ENCODE data around the gene EIF5. TPM values are rescaled to one million over a fixed set of nuclear protein-coding genes. Genes with fewer than 3 reads are reported as not detected.

The EIF5 gene
- total and polyA plus RNA-seq, 8 donors: 159 to 239 (median 210) TPM

DNA sequence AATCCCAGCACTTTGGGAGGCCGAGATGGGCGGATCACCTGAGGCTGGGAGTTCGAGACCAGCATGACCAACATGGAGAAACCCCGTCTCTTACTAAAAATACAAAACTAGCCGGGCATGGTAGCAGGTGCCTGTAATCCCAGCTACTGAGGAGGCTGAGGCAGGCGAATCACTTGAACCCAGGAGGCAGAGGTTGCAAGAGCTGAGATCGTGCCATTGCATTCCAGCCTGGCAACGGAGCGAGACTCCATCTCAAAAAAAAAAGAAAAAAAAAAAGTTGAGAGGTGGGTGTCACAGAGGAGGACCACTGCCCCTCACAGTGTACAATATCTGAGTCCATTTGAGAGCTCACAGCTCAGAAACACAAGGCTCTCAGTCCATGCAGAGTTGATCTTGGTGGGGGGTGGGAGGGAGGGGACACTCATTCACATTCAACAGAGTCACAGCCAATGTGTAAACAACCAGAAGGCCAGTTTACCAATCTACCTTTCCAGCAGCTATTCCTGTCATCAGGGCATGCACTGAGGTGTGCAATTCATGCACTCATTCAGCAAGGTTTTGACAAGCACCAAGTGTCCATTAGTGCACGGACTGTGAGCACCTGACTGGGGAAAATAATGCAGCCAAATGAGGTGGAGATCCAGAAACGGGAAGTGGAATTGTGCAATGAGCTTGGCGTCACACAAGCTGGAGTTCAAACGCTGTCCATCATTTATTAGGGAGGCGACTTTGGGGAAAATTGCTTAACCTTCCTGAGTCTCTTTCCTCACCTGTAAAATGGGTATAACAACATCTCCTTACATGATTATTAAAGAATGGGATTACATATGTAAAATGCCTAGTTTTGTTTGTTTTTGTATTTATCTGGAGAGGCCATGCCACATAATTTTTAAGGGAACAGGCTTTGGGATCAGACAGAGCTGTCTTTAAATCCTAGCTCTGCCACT, 4.4 kb upstream of the EIF5 start:
- H3K9me3 ChIP-seq: no peaks in the 10 kb centered on the region
- intact Hi-C loops (cut with DNase I): no loop called here
- H3K27me3 ChIP-seq: no peaks in the 10 kb centered on the region
- TF ChIP-seq, protein P1, sequence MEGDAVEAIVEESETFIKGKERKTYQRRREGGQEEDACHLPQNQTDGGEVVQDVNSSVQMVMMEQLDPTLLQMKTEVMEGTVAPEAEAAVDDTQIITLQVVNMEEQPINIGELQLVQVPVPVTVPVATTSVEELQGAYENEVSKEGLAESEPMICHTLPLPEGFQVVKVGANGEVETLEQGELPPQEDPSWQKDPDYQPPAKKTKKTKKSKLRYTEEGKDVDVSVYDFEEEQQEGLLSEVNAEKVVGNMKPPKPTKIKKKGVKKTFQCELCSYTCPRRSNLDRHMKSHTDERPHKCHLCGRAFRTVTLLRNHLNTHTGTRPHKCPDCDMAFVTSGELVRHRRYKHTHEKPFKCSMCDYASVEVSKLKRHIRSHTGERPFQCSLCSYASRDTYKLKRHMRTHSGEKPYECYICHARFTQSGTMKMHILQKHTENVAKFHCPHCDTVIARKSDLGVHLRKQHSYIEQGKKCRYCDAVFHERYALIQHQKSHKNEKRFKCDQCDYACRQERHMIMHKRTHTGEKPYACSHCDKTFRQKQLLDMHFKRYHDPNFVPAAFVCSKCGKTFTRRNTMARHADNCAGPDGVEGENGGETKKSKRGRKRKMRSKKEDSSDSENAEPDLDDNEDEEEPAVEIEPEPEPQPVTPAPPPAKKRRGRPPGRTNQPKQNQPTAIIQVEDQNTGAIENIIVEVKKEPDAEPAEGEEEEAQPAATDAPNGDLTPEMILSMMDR (IDR thresholded peaks at IDR 0.05): no peak
- peaks cover 4 to 23% of the 10 kb centered on the region in 2 donors for H3K4me1 ChIP-seq
- peak in 3 of 4 donors; percentile 17 to 84 (median 48) for DNase-seq
- H3K27ac ChIP-seq: no peak overlapping the region
- no peak for ATAC-seq
- no peaks in the 10 kb centered on the region for H3K36me3 ChIP-seq
- no peak overlapping the region for H3K4me3 ChIP-seq

- ATAC-seq: no peak
- Histone ChIP-seq H3K9me3 (no peaks in the 10 kb centered on the region), H3K27ac (no peak overlapping the region), H3K36me3 (peaks cover 0 to 3% of the 10 kb centered on the region in 2 donors), H3K4me1 (peaks cover 7 to 26% of the 10 kb centered on the region in 2 donors), H3K27me3 (no peaks in the 10 kb centered on the region), H3K4me3 (no peak overlapping the region)
- TF ChIP-seq, protein P1 (IDR thresholded peaks at IDR 0.05): no peak
- intact Hi-C loops (cut with DNase I): no loop called here
- no peak for DNase-seq
Observed at GRCh38 chr14:103330536-103330935, 3.5 kb upstream of the EIF5 start.

GRCh38 chr14:103332143-103332919, 1.7 kb upstream of the EIF5 start:
- TF ChIP-seq, protein P1 (IDR thresholded peaks at IDR 0.05): no peak
- DNase-seq (peak in 1 of 4 donors; percentile 37), ATAC-seq (no peak)
- Histone ChIP-seq H3K27me3 (no peaks in the 10 kb centered on the region), H3K36me3 (peaks cover 0 to 20% of the 10 kb centered on the region in 2 donors), H3K9me3 (no peaks in the 10 kb centered on the region), H3K4me3 (peak overlapping the region in 1 of 2 donors; percentile 92), H3K27ac (peak overlapping the region in 1 of 2 donors; percentile 100), H3K4me1 (peaks cover 14 to 41% of the 10 kb centered on the region in 2 donors)
- intact Hi-C loops (cut with DNase I): no loop called here

DNA sequence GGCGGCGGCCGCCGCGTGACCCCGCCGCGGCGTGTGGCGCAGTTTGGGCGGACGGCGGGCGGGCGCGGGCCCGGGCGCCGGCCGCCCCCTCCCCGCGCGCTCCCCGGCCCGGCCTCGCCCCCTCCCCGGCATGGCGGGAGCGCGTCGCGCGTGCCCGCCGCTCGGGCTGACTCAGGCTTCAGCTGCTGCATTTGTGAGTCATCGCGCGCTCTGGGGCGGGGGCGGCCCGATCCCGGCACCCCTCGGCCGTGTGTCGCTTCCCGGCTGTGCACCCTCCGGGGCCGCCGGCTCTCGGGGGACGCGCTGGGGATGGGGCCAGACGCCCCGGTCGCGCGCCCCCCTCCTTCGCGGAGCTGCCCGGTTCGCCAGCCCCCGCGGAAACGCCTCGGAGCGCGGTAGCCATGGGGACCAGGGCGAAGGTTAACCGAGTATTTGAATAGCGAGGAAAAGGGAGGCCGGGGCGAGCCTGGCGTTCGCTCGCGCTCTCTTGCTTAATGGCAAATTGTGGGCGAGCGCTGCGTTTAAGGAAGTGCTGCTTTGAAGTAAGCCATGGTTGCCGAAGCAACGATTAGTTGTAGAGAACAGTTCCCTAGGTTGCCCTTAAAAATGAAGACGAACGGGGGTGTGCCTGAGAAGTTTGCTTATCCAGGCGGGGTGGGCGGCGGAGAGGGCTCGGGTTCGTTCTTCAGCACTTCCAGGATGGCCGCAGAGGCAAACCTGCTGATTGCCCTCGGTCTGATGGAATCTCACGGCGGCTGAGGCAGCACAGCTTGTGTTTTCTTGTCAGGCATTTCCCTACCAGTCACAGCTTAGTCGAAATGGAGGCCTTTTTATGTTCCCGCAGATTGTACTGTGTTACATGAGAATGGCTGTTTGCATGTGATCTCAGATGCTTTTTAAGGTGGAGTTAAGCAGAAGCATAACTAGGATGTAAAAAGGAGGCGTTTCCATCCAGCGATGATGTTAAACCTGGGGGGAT, 896 bp downstream of the EIF5 start:
- intact Hi-C loops (cut with DNase I): no loop called here
- Histone ChIP-seq H3K4me1 (peaks cover 14 to 49% of the 10 kb centered on the region in 2 donors), H3K4me3 (peak overlapping the region; percentile 89 to 92), H3K27ac (peak overlapping the region; percentile 100), H3K27me3 (no peaks in the 10 kb centered on the region), H3K36me3 (peaks cover under 1 to 47% of the 10 kb centered on the region in 2 donors), H3K9me3 (no peaks in the 10 kb centered on the region)
- TF ChIP-seq, protein P1 (IDR thresholded peaks at IDR 0.05): no peak
- peak; percentile 51 to 91 (median 72) for DNase-seq
- peak; percentile 40 for ATAC-seq

Measured in left lung (tissue), 10 donors.